Measurements from ENCODE around the gene DISP3. TPM values are rescaled to one million over a fixed set of nuclear protein-coding genes. Genes with fewer than 3 reads are reported as not detected.

The DISP3 gene
- total and polyA plus RNA-seq, 3 donors from 2014 or later: 6.8 to 8.8 (median 7.3) TPM

DNA sequence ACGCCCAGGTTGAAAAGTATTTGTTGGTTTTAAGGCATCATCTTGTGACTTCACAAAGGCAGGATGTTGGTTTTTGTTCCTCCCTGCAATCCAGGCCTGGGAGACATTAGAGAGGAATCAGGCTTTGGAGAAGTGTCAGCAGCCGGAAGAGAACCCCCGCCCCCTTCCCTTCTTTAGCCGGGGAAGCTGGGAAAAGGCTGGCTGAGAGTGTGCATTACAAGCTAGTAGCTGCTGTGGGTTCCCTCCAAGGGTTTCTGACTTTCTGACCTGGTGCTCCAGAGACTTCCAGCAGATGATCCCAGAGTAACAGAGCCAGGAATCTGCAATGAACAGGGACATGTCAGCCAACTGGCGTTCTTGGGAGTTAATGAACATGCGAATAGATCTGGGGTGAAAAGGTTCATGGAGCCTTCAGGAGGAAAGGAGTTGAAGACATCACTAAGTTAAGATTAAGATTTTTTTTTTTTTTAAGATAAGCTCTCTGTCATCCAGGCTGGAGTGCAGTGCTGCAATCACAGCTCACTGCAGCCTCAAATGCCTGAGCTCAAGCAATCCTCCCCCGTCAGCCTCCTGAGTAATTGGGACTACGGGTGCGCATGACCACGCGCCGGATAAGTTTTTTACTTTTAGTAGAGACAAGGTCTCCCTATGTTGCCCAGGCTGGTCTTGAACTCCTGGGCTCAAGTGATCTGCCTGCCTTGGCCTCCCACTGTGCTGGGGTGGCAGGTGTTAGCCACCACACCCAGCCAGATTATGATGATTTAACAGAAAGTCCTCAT, 7.5 kb downstream of the DISP3 start:
- H3K36me3 ChIP-seq (ENCODE audit: low read depth, missing control alignments): no peaks in the 10 kb centered on the region
- intact Hi-C loops (cut with DNase I; ENCODE audit: low total_unique reads): no loop called here
- no peak overlapping the region for H3K4me3 ChIP-seq
- no peak for DNase-seq
- H3K27ac ChIP-seq: no peak overlapping the region
- no peaks in the 10 kb centered on the region for H3K27me3 ChIP-seq
- no peaks in the 10 kb centered on the region for H3K9me3 ChIP-seq
- H3K4me1 ChIP-seq: no peaks in the 10 kb centered on the region
- TF ChIP-seq POLR2A (IDR thresholded peaks at IDR 0.05) (no peak), CTCF (IDR thresholded peaks at IDR 0.05) (no peak)
- 60 to 73% methylated on average over 12 of the region's 12 CpGs for WGBS, 2 donors

- no peak overlapping the region for H3K4me3 ChIP-seq
- no peak overlapping the region for H3K27ac ChIP-seq
- no peaks in the 10 kb centered on the region for H3K4me1 ChIP-seq
- H3K36me3 ChIP-seq (ENCODE audit: low read depth, missing control alignments): no peaks in the 10 kb centered on the region
- no peaks in the 10 kb centered on the region for H3K27me3 ChIP-seq
- DNase-seq: no peak
- TF ChIP-seq CTCF (IDR thresholded peaks at IDR 0.05) (no peak), POLR2A (IDR thresholded peaks at IDR 0.05) (no peak)
- no peaks in the 10 kb centered on the region for H3K9me3 ChIP-seq
- intact Hi-C loops (cut with DNase I; ENCODE audit: low total_unique reads): no loop called here
- 57 to 68% methylated on average over 7 to 10 of the region's 10 CpGs for WGBS, 2 donors
Observed at GRCh38 chr1:11487196-11487751, 8.3 kb downstream of the DISP3 start.

DNA sequence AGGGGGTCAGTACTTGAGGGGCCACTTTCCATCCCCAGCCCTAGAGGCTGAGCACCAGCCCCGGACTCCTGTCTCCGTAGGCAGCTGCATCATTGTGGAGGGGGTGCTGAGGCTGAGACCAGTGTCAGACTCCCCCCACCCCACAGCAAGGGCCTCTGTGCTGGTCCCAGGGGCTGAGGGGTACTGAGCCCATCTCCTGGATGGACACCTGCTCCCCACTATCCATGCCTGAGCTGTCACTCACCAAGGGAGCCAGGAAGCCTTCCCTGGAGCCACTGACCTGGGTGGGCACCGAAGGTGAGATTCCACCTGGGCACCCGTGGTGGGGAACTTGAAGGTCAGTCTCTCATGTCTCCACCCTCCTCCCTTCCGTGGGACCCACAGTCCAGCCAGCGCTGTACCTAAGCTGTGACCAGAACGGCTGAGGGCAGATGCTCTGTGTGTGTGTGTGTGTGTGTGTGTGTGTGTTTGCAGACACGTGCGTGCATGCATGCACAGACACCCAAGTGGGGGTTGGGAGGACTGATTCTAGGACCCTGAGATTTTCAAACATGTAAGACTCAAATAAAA, 9.3 kb downstream of the DISP3 start:
- H3K4me1 ChIP-seq: no peaks in the 10 kb centered on the region
- intact Hi-C loops (cut with DNase I; ENCODE audit: low total_unique reads): no loop called here
- 68 to 83% methylated on average over 4 to 9 of the region's 9 CpGs for WGBS, 2 donors
- no peaks in the 10 kb centered on the region for H3K27me3 ChIP-seq
- no peaks in the 10 kb centered on the region for H3K36me3 ChIP-seq (ENCODE audit: low read depth, missing control alignments)
- no peak overlapping the region for H3K4me3 ChIP-seq
- H3K27ac ChIP-seq: no peak overlapping the region
- TF ChIP-seq POLR2A (IDR thresholded peaks at IDR 0.05) (no peak), CTCF (IDR thresholded peaks at IDR 0.05) (no peak)
- no peak for DNase-seq
- no peaks in the 10 kb centered on the region for H3K9me3 ChIP-seq

DNA sequence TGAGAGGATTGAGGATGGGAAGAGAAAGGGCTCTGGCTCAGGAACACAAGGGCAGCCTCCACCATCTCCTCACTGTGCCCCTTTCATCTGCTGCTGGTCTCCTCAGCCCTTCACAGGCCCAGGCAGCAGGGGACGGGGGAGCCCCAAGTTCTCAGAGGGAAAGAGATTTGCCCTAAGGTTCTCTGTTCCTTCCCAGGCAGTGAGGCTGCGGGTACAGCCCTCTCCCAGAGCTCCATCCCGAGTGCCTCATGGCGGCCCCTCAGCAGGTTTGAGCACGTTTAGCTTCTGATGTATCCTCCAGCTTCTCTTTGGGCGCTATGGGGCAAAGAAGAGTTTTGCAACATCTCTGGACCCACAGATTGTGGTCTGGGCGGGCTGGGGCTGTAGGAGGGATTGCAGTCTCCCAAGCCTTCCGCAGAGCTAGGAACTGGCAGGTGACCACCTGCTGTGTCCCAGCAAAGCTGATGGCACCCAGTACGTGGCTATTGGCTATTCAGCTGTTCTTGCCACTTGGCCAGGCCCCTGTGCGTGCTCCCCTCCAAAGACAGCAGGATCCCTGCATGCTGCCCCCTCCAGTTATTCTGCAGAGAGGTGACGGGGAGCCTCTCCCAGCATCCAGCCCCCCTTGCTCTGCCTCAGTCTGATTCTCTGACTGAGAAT, 10.1 kb downstream of the DISP3 start:
- no peak for TF ChIP-seq POLR2A (IDR thresholded peaks at IDR 0.05)
- no peak for TF ChIP-seq CTCF (IDR thresholded peaks at IDR 0.05)
- Histone ChIP-seq H3K4me1 (no peaks in the 10 kb centered on the region), H3K4me3 (no peak overlapping the region), H3K36me3 (ENCODE audit: low read depth, missing control alignments) (no peaks in the 10 kb centered on the region), H3K27ac (no peak overlapping the region), H3K27me3 (no peaks in the 10 kb centered on the region), H3K9me3 (no peaks in the 10 kb centered on the region)
- DNase-seq: no peak
- intact Hi-C loops (cut with DNase I; ENCODE audit: low total_unique reads): no loop called here
- WGBS, 2 donors: 67 to 68% methylated on average over 9 to 11 of the region's 11 CpGs
